ENCODE data around the gene UNC5B. TPM values are rescaled to one million over a fixed set of nuclear protein-coding genes. Genes with fewer than 3 reads are reported as not detected.

The UNC5B gene
- total RNA-seq, 1 donor = 20.6 TPM

DNA sequence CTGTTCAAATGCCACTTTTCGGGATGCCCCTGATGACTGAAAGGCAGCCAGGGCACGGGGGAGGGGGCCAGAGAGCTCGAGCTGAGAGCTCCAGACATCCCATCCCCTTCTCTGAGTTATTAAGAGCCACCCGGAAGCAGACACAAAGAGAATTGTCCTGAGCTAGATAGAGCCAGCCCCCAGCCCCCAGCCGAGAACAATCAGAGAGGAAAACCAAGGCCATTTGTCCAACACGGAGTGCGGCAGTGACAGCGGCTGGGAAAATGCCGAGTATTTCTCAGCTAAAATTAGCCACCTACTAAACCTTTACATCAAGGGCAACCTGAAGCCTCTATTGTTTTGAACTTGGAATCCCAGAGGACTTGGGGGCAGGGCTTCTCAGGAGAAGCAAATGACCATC, 51.0 kb downstream of the UNC5B start:
- TF ChIP-seq, protein P1, sequence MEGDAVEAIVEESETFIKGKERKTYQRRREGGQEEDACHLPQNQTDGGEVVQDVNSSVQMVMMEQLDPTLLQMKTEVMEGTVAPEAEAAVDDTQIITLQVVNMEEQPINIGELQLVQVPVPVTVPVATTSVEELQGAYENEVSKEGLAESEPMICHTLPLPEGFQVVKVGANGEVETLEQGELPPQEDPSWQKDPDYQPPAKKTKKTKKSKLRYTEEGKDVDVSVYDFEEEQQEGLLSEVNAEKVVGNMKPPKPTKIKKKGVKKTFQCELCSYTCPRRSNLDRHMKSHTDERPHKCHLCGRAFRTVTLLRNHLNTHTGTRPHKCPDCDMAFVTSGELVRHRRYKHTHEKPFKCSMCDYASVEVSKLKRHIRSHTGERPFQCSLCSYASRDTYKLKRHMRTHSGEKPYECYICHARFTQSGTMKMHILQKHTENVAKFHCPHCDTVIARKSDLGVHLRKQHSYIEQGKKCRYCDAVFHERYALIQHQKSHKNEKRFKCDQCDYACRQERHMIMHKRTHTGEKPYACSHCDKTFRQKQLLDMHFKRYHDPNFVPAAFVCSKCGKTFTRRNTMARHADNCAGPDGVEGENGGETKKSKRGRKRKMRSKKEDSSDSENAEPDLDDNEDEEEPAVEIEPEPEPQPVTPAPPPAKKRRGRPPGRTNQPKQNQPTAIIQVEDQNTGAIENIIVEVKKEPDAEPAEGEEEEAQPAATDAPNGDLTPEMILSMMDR (IDR thresholded peaks at IDR 0.05; ENCODE audit: insufficient read depth, low read length) = no peak
- no peak overlapping the region for H3K4me3 ChIP-seq (ENCODE audit: low read depth, low read length)
- no peak for DNase-seq (ENCODE audit: low read depth)

DNA sequence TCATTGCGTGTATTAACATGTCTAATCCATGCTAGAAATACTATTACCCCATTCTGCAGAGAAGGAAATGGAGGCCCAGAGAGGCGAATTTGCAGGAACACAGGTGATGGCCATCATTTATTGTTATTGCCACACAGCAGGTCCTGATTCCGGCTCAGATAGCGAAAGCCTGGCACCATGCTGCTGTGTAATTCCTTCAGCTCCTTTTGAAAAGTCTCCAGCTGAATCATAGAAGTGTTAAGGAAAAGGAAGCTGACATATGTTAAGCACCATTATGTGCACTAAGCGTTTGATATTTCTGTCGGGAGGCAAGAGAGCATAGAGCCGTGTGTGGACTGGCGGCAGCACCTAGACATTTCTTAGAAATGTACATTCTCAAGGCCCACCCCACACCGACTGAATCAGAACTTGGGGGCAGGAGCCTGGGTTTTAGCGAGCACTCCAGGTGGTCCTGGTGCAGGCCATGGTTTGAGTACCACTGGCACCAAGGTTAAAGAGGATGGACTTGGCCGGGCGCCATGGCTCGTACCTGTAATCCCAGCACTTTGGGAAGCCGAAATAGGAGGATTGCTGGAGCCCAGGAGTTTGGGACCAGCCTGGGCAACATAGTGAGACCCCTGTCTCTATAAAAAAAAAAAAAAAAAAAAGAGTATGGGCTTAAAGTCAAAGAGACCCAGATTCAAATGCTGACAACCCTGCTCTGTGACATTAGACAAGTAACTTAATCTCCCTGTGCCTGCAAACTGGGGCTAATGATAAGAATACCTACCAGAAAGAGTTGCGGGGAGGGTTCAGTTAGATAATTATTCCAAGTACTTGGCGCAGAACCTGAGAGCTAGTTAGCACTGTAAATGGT, 52.2 kb downstream of the UNC5B start:
- no peak overlapping the region for H3K4me3 ChIP-seq (ENCODE audit: low read depth, low read length)
- TF ChIP-seq, protein P1 (IDR thresholded peaks at IDR 0.05; ENCODE audit: insufficient read depth, low read length) = no peak
- no peak for DNase-seq (ENCODE audit: low read depth)

DNA sequence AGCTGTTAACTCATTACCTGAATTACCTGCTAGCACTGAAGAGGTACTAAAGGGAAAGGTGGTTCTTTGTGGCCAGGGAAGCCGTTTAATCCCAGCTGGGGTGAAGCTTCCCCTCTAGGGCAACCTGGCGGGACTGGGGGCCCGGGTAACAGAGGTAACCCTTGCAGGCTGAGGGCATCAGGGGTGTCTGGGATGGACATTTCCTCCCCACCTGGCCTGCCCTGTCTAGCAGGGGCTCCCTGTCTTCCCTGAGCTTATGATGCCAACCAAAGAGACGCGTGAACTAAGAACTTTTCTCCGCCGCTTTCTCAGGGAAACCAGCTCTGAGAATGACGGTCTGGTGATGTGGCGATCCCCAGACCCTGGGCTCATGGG, 52.8 kb downstream of the UNC5B start:
- TF ChIP-seq, protein P1 (IDR thresholded peaks at IDR 0.05; ENCODE audit: insufficient read depth, low read length) = no peak
- DNase-seq (ENCODE audit: low read depth) = no peak

GRCh38 chr10:71265618-71266146, 53.3 kb downstream of the UNC5B start:
- no peak overlapping the region for H3K4me3 ChIP-seq (ENCODE audit: low read depth, low read length)
- DNase-seq (ENCODE audit: low read depth) = no peak
- TF ChIP-seq, protein P1 (IDR thresholded peaks at IDR 0.05; ENCODE audit: insufficient read depth, low read length) = no peak

More for the DNA sequence above, 52.8 kb downstream of the UNC5B start:
- H3K4me3 ChIP-seq (ENCODE audit: low read depth, low read length) = no peak overlapping the region

GRCh38 chr10:71266147-71266917, 54.0 kb downstream of the UNC5B start:
- H3K4me3 ChIP-seq (ENCODE audit: low read depth, low read length) = no peak overlapping the region
- TF ChIP-seq, protein P1 (IDR thresholded peaks at IDR 0.05; ENCODE audit: insufficient read depth, low read length) = no peak
- peak; percentile 90 for DNase-seq (ENCODE audit: low read depth)

DNA sequence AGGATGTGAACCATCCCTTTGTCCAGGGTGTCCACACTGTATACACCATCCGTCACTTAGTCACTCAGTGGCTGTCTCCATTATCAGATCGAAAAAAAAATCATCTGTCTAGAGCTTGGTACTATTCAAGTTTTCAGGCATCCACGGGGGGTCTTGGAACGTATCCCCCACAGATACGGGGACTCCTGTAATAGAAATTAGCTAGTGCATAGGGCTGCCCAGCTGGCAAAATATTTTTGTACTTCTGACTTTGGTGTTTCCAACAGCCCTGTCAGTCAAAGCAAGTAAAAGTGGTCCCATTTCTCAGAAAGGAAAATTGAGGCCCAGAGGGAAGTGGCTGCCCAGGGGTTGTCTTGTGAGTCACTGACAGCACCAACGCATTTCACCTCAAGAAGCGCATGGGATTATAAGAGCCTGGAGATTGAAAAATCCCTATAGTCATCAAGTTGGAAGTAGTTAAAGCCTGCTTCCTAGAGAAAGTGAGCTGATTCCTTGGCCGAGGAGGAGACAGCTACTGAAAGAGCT, 54.6 kb downstream of the UNC5B start:
- peak; percentile 28 for DNase-seq (ENCODE audit: low read depth)
- TF ChIP-seq, protein P1 (IDR thresholded peaks at IDR 0.05; ENCODE audit: insufficient read depth, low read length) = no peak
- H3K4me3 ChIP-seq (ENCODE audit: low read depth, low read length) = no peak overlapping the region
